GM20431 (cell line): ENCODE results near the gene RASL10B.

Experiments
- in situ Hi-C: fragments of 300-500 bp; cut with MseI, MboI; formaldehyde crosslinking; loops from one replicate; pipeline ENCODE4 v1.15.0; 2020; ENCODE audit warnings: low sequenced_read_pairs; ENCODE audit not compliant: unreplicated experiment

The RASL10B gene

GRCh38 chr17:35752945-35753764 lies 21.7 kb downstream of the RASL10B start, which contains the start of gene GAS2L2:
GAS2L2 (minus strand) TSS chr17:35753239; CDS start chr17:35752850, 389 bp downstream.
- in situ Hi-C loops: no loop called here

DNA sequence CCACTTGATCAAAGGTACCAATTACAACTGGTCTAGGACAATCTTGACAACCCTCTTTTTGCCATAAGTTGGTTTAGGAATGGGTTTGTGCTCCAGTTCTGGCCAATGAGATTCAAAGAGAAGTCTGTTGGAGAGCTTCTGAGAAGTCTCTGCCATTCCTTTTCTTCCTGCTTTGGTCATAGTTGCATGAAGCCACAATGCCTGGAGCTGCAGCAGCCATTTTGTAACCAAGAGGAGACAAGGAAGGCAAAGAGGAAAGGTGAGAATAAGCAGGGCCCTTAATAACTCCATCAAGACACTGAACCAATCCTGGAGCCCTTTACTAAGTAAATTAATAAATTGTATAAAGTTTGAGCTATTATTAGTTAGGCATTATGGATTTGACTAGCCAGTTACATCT lies 25.8 kb downstream of the RASL10B start:
- in situ Hi-C loops: no loop called here

DNA sequence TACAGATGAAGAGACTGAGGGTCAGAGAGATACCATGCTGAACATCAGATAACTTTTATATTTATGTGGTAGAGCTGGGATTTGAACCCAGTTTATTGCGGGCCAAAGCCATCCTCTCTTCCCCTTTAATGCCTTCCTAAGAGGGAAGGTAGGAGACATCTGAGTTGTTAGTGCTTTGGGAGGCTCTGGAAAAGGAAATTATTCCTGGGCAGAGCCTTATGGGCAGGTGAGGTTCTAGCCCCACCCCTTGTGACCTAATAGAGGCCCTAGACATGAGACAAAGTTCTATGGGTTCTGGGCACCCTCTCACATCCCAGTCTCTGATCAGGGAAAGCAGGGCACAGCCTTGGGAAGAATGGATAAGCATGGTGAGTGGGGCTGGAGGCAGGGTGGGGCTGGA lies 29.1 kb downstream of the RASL10B start, which contains the start of gene C17orf50:
TSS of gene C17orf50 (plus strand) at position 301 of the 400 bp plus-strand sequence. CDS start at position 356, 55 bp downstream.
- in situ Hi-C loops: no loop called here

DNA sequence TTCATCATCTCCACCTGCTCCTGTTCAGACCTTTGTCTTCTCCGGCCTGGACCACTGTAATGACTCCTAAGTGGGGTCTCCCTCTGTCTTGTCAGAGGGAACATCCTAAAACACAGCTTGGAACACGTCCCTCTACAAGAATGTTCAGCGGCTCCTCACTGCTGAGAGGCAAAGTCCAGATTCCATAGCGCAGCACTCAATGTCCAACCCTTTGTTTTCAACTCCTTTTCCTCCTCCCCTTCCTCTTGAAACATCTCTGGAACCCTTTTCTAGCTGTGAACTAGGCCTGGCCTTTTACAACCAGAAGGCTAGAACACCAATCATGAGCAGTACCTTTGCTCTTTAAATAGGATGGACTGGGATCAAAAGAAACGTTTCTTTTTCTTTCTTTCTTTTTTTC lies 30.2 kb downstream of the RASL10B start:
- in situ Hi-C loops: no loop called here

DNA sequence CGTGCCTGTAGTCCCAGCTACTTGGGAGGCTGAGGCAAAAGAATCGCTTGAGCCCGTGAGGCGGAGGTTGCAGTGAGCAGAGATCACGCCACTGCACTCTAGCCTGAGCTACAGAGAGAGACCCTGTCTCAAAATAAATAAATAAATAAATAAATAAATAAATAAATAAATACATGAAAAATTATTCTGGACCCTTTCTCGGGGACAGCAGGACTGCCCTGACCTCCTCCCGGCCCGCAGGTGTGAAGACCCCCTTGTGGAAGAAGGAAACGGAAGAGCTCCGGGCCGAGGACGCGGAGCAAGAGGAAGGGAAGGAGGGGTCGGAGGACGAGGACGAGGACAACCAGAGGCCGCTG lies 32.3 kb downstream of the RASL10B start:
- in situ Hi-C loops: no loop called here

- in situ Hi-C loops: no loop called here
These were observed 32.9 kb downstream of the RASL10B start for GRCh38 chr17:35764123-35764991.

GRCh38 chr17:35765086-35765710 lies 33.8 kb downstream of the RASL10B start:
- in situ Hi-C loops: no loop called here

- in situ Hi-C loops: no loop called here
These were observed 34.5 kb downstream of the RASL10B start for GRCh38 chr17:35765756-35766488.

DNA sequence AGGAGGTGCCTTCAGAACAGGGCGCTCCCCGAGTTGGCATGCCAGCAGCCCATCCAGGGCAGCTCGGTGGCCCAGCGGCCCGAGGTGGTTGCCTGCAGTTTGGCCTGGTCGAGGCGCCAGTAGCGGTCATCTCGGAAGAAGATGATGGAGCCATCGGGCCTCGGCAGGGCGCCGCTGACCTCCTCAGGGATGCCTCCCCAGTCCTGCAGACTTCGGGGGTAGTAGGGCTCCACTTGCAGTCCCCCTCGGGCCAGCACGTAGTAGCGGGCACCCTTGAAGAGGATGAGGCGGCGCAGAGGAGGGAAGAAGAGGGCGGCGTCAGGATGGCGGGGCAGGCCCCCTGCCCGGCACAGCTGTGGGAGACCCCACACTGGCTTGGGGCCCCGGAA lies 35.0 kb downstream of the RASL10B start:
- in situ Hi-C loops: no loop called here

- in situ Hi-C loops: no loop called here
These were observed 35.6 kb downstream of the RASL10B start for GRCh38 chr17:35766903-35767510.

- in situ Hi-C loops: no loop called here
These were observed 37.4 kb downstream of the RASL10B start for GRCh38 chr17:35768797-35769196.

DNA sequence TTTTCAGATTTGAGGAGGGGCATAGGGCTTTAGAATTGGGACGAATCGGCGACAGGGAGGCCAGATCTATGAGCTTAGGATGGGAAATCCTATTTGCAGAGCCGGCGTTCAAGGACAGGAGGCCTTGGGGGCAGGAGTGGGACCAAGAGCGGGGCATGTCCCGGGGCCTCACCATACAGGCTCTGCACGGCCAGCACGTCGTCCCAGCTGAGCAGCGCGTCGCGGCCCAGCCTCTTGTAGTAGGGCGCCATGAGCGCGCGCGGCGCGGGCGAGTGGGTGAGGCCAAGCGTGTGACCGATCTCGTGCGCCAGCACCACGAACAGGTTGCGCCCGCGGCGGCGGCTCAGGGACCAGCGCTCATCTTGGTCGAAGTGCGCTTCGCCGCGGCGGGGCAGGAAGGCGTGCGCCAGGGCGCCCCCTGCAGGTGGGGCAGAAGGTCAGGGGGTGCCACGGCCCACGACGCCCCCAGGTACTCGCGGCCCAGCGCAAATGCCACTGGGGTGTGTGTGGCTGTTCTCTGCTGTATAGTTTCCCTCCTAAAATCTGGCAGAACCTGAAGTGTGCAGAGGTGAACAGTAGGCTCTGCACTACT lies 38.6 kb downstream of the RASL10B start:
- in situ Hi-C loops: no loop called here

DNA sequence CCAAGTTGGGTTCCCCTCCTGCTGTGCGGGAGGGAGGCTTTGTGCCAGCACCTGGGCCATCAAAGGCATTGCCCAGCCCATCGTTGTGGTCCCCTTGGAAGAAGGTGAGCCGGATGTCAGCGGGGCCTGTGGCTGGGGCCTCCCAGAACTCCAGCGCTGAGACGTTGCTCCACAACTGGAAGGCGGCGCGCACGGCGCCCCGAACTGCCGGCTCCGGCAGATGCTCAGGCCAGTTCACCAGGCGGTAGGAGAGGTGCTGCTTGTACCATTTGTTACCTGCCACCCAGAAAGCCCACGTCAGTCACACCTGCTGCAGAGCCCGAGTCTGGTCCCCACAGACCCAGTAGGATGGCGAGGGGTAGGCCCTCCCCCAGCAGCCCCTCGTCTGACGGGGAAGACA lies 41.7 kb downstream of the RASL10B start:
- in situ Hi-C loops: no loop called here

DNA sequence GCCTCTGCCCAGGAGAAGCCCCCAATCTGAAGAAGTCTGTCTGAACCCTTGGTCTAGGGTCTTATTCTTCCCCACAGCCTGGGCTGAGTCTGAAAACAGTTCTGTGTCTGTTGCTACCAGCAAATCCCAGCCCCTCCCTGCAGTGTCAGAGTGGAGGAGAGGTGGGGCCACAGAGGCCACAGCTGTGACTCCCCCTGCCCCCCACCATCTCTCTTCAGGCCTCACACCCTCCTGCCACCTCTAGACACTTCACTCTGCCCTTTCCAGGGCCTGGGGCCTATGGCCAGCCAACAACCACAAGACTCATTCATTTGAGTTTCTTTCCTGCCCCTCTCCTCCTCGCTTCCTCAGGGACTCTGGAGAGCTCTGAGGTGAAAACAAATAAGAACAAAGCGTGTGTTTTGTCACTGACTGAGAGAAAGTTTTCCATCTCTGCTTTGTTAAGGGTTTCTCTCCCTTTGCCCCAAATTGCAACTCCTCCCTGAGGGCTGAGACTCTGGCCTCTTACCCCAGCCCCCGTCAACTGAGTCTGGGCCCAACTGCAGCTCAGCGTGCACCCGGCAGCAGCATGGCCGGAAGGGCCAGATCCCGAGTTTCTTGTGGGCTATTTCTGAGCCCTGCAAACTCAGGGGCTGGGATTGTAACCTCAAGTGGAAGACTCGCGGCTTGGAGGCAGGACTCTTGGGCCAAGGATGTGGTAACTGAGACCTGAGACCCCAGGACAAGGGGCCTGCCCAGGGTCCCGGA lies 42.4 kb downstream of the RASL10B start:
- in situ Hi-C loops: no loop called here

- in situ Hi-C loops: no loop called here
These were observed 43.1 kb downstream of the RASL10B start for GRCh38 chr17:35774499-35774898.

- in situ Hi-C loops: no loop called here
These were observed 43.6 kb downstream of the RASL10B start for GRCh38 chr17:35775039-35775438.

DNA sequence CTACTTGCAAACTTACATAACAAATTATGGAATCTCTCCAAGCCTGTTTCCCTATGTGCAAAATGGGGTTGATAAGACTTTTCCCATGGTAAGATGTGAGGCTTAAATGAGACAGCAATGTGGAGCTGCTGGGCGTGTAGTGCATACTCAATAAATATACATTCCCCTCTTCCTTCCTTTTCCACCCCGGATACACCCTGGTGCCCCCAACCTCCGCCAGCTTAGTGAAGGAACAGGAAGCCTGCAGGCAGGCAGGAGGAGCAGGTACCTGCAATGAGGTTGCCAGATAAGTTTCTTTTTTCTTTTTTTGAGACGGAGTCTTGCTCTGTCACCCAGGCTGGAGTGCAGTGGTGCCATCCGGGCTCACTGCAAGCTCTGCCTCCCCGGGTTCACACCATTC lies 44.1 kb downstream of the RASL10B start:
- in situ Hi-C loops: no loop called here

- in situ Hi-C loops: no loop called here
These were observed 47.3 kb downstream of the RASL10B start for GRCh38 chr17:35778641-35779196.
